ENCODE data around the gene KHDC1L. TPM values are rescaled to one million over a fixed set of nuclear protein-coding genes. Genes with fewer than 3 reads are reported as not detected.

Gene KHDC1L
- total RNA-seq, 4 donors from 2014 or later = not detected

GRCh38 chr6:73250016-73250415 is 24.7 kb upstream of the KHDC1L start:
- no peak for DNase-seq
- H3K4me1 ChIP-seq = no peaks in the 10 kb centered on the region
- TF ChIP-seq POLR2AphosphoS5 (IDR thresholded peaks at IDR 0.05) (no peak), POLR2A (IDR thresholded peaks at IDR 0.05) (no peak), EP300 (IDR thresholded peaks at IDR 0.05; ENCODE audit: low read depth) (no peak), CTCF (IDR thresholded peaks at IDR 0.05) (no peak)
- H3K27me3 ChIP-seq = no peaks in the 10 kb centered on the region
- H3K27ac ChIP-seq = no peak overlapping the region
- in situ Hi-C loops (cut with MboI; ENCODE audit: low pct_ligation_motif_present in 1 of 4, low pct_unique_long_range_greater_than_20kb in 1 of 4, low sequenced_read_pairs in 3 of 4) = no loop called here
- H3K4me3 ChIP-seq = no peak overlapping the region
- H3K9me3 ChIP-seq = no peaks in the 10 kb centered on the region
- intact Hi-C loops (cut with DNase I; ENCODE audit: low total_unique reads) = loop anchor here (1.0 kb wide), 1 partner anchor 38 kb away; no protein-coding TSS in a partner anchor
- no peaks in the 10 kb centered on the region for H3K36me3 ChIP-seq

- in situ Hi-C loops (cut with MboI; ENCODE audit: low pct_ligation_motif_present in 1 of 4, low pct_unique_long_range_greater_than_20kb in 1 of 4, low sequenced_read_pairs in 3 of 4) (no loop called here), intact Hi-C loops (cut with DNase I; ENCODE audit: low total_unique reads) (no loop called here)
- Histone ChIP-seq H3K4me1 (no peaks in the 10 kb centered on the region), H3K27ac (no peak overlapping the region), H3K36me3 (no peaks in the 10 kb centered on the region), H3K9me3 (no peaks in the 10 kb centered on the region), H3K4me3 (no peak overlapping the region), H3K27me3 (no peaks in the 10 kb centered on the region)
- no peak for DNase-seq
- WGBS, 2 donors (ENCODE audit: low coverage in 1 of 2) = 64 to 72% methylated on average over 5 of the region's 5 CpGs
- TF ChIP-seq EP300 (IDR thresholded peaks at IDR 0.05; ENCODE audit: low read depth) = no peak
- TF ChIP-seq POLR2A (IDR thresholded peaks at IDR 0.05) = no peak
- TF ChIP-seq POLR2AphosphoS5 (IDR thresholded peaks at IDR 0.05) = no peak
- no peak for TF ChIP-seq CTCF (IDR thresholded peaks at IDR 0.05)
Measured at GRCh38 chr6:73248192-73248903, 23.1 kb upstream of the KHDC1L start.

GRCh38 chr6:73242001-73242400 is 16.7 kb upstream of the KHDC1L start:
- Histone ChIP-seq H3K4me1 (no peaks in the 10 kb centered on the region), H3K27me3 (no peaks in the 10 kb centered on the region), H3K36me3 (no peaks in the 10 kb centered on the region), H3K27ac (no peak overlapping the region), H3K9me3 (no peaks in the 10 kb centered on the region), H3K4me3 (no peak overlapping the region)
- intact Hi-C loops (cut with DNase I; ENCODE audit: low total_unique reads) = no loop called here
- TF ChIP-seq EP300 (IDR thresholded peaks at IDR 0.05; ENCODE audit: low read depth) = no peak
- TF ChIP-seq POLR2AphosphoS5 (IDR thresholded peaks at IDR 0.05) = no peak
- TF ChIP-seq POLR2A (IDR thresholded peaks at IDR 0.05) = no peak
- no peak for TF ChIP-seq CTCF (IDR thresholded peaks at IDR 0.05)
- WGBS, 2 donors (ENCODE audit: low coverage in 1 of 2) = 82 to 100% methylated on average over 1 to 5 of the region's 5 CpGs
- in situ Hi-C loops (cut with MboI; ENCODE audit: low pct_ligation_motif_present in 1 of 4, low pct_unique_long_range_greater_than_20kb in 1 of 4, low sequenced_read_pairs in 3 of 4) = no loop called here
- DNase-seq = no peak

GRCh38 chr6:73240730-73241129 is 15.4 kb upstream of the KHDC1L start:
- H3K27ac ChIP-seq = no peak overlapping the region
- DNase-seq = no peak
- no peaks in the 10 kb centered on the region for H3K4me1 ChIP-seq
- no peaks in the 10 kb centered on the region for H3K27me3 ChIP-seq
- H3K4me3 ChIP-seq = no peak overlapping the region
- in situ Hi-C loops (cut with MboI; ENCODE audit: low pct_ligation_motif_present in 1 of 4, low pct_unique_long_range_greater_than_20kb in 1 of 4, low sequenced_read_pairs in 3 of 4) (no loop called here), intact Hi-C loops (cut with DNase I; ENCODE audit: low total_unique reads) (no loop called here)
- 82 to 89% methylated on average over 1 to 4 of the region's 4 CpGs for WGBS, 2 donors (ENCODE audit: low coverage in 1 of 2)
- H3K9me3 ChIP-seq = no peaks in the 10 kb centered on the region
- TF ChIP-seq CTCF (IDR thresholded peaks at IDR 0.05) = no peak
- no peak for TF ChIP-seq POLR2A (IDR thresholded peaks at IDR 0.05)
- TF ChIP-seq POLR2AphosphoS5 (IDR thresholded peaks at IDR 0.05) = no peak
- no peak for TF ChIP-seq EP300 (IDR thresholded peaks at IDR 0.05; ENCODE audit: low read depth)
- no peaks in the 10 kb centered on the region for H3K36me3 ChIP-seq
